ENCODE data around the gene CES2.

The CES2 gene

DNA sequence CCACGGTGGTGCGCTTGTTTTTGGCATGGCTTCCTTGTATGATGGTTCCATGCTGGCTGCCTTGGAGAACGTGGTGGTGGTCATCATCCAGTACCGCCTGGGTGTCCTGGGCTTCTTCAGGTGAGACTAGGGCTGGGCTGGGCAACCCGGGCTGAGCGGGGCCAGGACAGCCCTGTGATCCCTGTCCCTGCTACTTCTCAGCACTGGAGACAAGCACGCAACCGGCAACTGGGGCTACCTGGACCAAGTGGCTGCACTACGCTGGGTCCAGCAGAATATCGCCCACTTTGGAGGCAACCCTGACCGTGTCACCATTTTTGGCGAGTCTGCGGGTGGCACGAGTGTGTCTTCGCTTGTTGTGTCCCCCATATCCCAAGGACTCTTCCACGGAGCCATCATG is 4.9 kb downstream of the CES2 start:
- Histone ChIP-seq H3K9me2 (ENCODE audit: low read depth, low read length) (no peaks in the 10 kb centered on the region), H3K9me3 (ENCODE audit: low read length) (no peaks in the 10 kb centered on the region), H2AFZ (ENCODE audit: low read length) (no peak overlapping the region), H3F3A (ENCODE audit: insufficient read depth, low read length) (no peaks in the 10 kb centered on the region), H3K27me3 (ENCODE audit: insufficient read depth, low read length) (no peaks in the 10 kb centered on the region), H3K36me3 (ENCODE audit: insufficient read depth, low read length) (peaks cover 18% of the 10 kb centered on the region; the same call in 1 of the 2 replicates), H3K9ac (ENCODE audit: low read length) (no peak overlapping the region), H4K20me1 (ENCODE audit: insufficient read depth, low read length) (no peaks in the 10 kb centered on the region), H3K4me3 (ENCODE audit: low read depth, low read length, poor library complexity, severe bottlenecking) (no peak overlapping the region), H3K4me2 (ENCODE audit: low read length) (no peak overlapping the region), H3K4me1 (ENCODE audit: insufficient read depth, low read length, severe bottlenecking) (peaks cover 8% of the 10 kb centered on the region), H3K79me2 (ENCODE audit: insufficient read depth, low read length) (no peaks in the 10 kb centered on the region), H3K27ac (ENCODE audit: low read depth, low read length, poor library complexity, severe bottlenecking) (no peak overlapping the region)
- TF ChIP-seq CTCF (IDR thresholded peaks at IDR 0.05; ENCODE audit: low read length) (no peak), EZH2 (IDR thresholded peaks at IDR 0.05; ENCODE audit: borderline replicate concordance, low read length) (no peak)

GRCh38 chr16:66942981-66943380 is 7.7 kb downstream of the CES2 start:
- Histone ChIP-seq H3K9me2 (ENCODE audit: low read depth, low read length) (no peaks in the 10 kb centered on the region), H3K27ac (ENCODE audit: low read depth, low read length, poor library complexity, severe bottlenecking) (no peak overlapping the region), H3K36me3 (ENCODE audit: insufficient read depth, low read length) (peaks cover 18% of the 10 kb centered on the region; the same call in 1 of the 2 replicates), H3F3A (ENCODE audit: insufficient read depth, low read length) (no peaks in the 10 kb centered on the region), H3K4me2 (ENCODE audit: low read length) (no peak overlapping the region), H3K27me3 (ENCODE audit: insufficient read depth, low read length) (peaks cover 5% of the 10 kb centered on the region; the same call in 1 of the 2 replicates), H4K20me1 (ENCODE audit: insufficient read depth, low read length) (no peaks in the 10 kb centered on the region), H3K4me3 (ENCODE audit: low read depth, low read length, poor library complexity, severe bottlenecking) (no peak overlapping the region), H2AFZ (ENCODE audit: low read length) (no peak overlapping the region), H3K4me1 (ENCODE audit: insufficient read depth, low read length, severe bottlenecking) (peaks cover 4% of the 10 kb centered on the region), H3K9ac (ENCODE audit: low read length) (no peak overlapping the region), H3K79me2 (ENCODE audit: insufficient read depth, low read length) (no peaks in the 10 kb centered on the region), H3K9me3 (ENCODE audit: low read length) (no peaks in the 10 kb centered on the region)
- TF ChIP-seq CTCF (IDR thresholded peaks at IDR 0.05; ENCODE audit: low read length), result no peak
- no peak for TF ChIP-seq EZH2 (IDR thresholded peaks at IDR 0.05; ENCODE audit: borderline replicate concordance, low read length)

GRCh38 chr16:66943426-66944053 is 8.2 kb downstream of the CES2 start:
- H3K36me3 ChIP-seq (ENCODE audit: insufficient read depth, low read length), result peaks cover 18% of the 10 kb centered on the region; the same call in 1 of the 2 replicates
- no peaks in the 10 kb centered on the region for H4K20me1 ChIP-seq (ENCODE audit: insufficient read depth, low read length)
- H3K9me3 ChIP-seq (ENCODE audit: low read length), result no peaks in the 10 kb centered on the region
- H3F3A ChIP-seq (ENCODE audit: insufficient read depth, low read length), result no peaks in the 10 kb centered on the region
- no peak for TF ChIP-seq EZH2 (IDR thresholded peaks at IDR 0.05; ENCODE audit: borderline replicate concordance, low read length)
- no peak for TF ChIP-seq CTCF (IDR thresholded peaks at IDR 0.05; ENCODE audit: low read length)
- no peak overlapping the region for H3K4me3 ChIP-seq (ENCODE audit: low read depth, low read length, poor library complexity, severe bottlenecking)
- H3K27me3 ChIP-seq (ENCODE audit: insufficient read depth, low read length), result peaks cover 5% of the 10 kb centered on the region; the same call in 1 of the 2 replicates
- H3K4me2 ChIP-seq (ENCODE audit: low read length), result no peak overlapping the region
- peaks cover 4% of the 10 kb centered on the region for H3K4me1 ChIP-seq (ENCODE audit: insufficient read depth, low read length, severe bottlenecking)
- H3K79me2 ChIP-seq (ENCODE audit: insufficient read depth, low read length), result no peaks in the 10 kb centered on the region
- no peak overlapping the region for H3K27ac ChIP-seq (ENCODE audit: low read depth, low read length, poor library complexity, severe bottlenecking)
- H3K9me2 ChIP-seq (ENCODE audit: low read depth, low read length), result no peaks in the 10 kb centered on the region
- no peak overlapping the region for H3K9ac ChIP-seq (ENCODE audit: low read length)
- H2AFZ ChIP-seq (ENCODE audit: low read length), result no peak overlapping the region
